Left ventricle myocardium inferior (tissue), 1 donor: ENCODE data around the gene PDE10A. TPM values are rescaled to one million over a fixed set of nuclear protein-coding genes. Genes with fewer than 3 reads are reported as not detected.

Experiments used
- DNase-seq: peaks from one replicate; pipeline ENCODE4 v3.0.0-alpha.2; 2020
- H3K27ac ChIP-seq: fragments of 200-600 bp; replicated peaks from 2 replicates; pipeline ENCODE4 v1.8.0; 2021
- H3K27me3 ChIP-seq: fragments of 200-600 bp; 2 replicates; pipeline ENCODE4 v1.8.0; 2021; ENCODE audit warnings: low read depth
- H3K36me3 ChIP-seq: fragments of 200-600 bp; 2 replicates; pipeline ENCODE4 v1.8.0; 2021
- H3K4me1 ChIP-seq: fragments of 200-600 bp; 2 replicates; pipeline ENCODE4 v1.8.0; 2021
- H3K4me3 ChIP-seq: fragments of 200-600 bp; 2 replicates; pipeline ENCODE4 v1.8.0; 2021; ENCODE audit warnings: mild to moderate bottlenecking, moderate library complexity
- H3K9me3 ChIP-seq: fragments of 200-600 bp; replicated peaks from 2 replicates; pipeline ENCODE4 v1.8.0; 2021
- CTCF ChIP-seq: fragments of 200-600 bp; IDR thresholded peaks from 2 replicates; pipeline ENCODE4 v1.8.0; 2021; ENCODE audit warnings: antibody characterized with exemption, mild to moderate bottlenecking, borderline replicate concordance
- intact Hi-C: fragments of 100-400 bp; cut with micrococcal nuclease; formaldehyde crosslinking; loops from one replicate; pipeline ENCODE4 v1.11.0; 2022
- total RNA-seq: library from RNA; stranded (reverse); fragmentation: NEBNext Ultra II Directional; extraction: Animal tissue kit (Norgen Biotek cat#: 25700); gene quantifications from one replicate; pipeline ENCODE4 v1.2.1, GENCODE V29; 2021
- donor health status: DM: no; HTN: yes; CAD: no; lungs with severe emphysema.

PDE10A gene
- total RNA-seq, 1 donor from 2014 or later: 12.2 TPM

- H3K36me3 ChIP-seq: no peaks in the 10 kb centered on the region
- H3K4me1 ChIP-seq: peaks cover 60% of the 10 kb centered on the region
- intact Hi-C loops: no loop called here
- no peak for TF ChIP-seq CTCF
- H3K27me3 ChIP-seq: no peaks in the 10 kb centered on the region
- no peak overlapping the region for H3K4me3 ChIP-seq
- H3K9me3 ChIP-seq: no peaks in the 10 kb centered on the region
- no peak overlapping the region for H3K27ac ChIP-seq
- DNase-seq: no peak
Measured at GRCh38 chr6:165657325-165657680, 5.7 kb downstream of the PDE10A start.

GRCh38 chr6:165656581-165657324 is 6.3 kb downstream of the PDE10A start:
- intact Hi-C loops: no loop called here
- TF ChIP-seq CTCF: no peak
- Histone ChIP-seq H3K4me3 (no peak overlapping the region), H3K4me1 (peaks cover 60% of the 10 kb centered on the region), H3K9me3 (no peaks in the 10 kb centered on the region), H3K36me3 (no peaks in the 10 kb centered on the region), H3K27me3 (no peaks in the 10 kb centered on the region), H3K27ac (no peak overlapping the region)
- no peak for DNase-seq

GRCh38 chr6:165655191-165655590 is 7.8 kb downstream of the PDE10A start:
- no peaks in the 10 kb centered on the region for H3K36me3 ChIP-seq
- peaks cover 45% of the 10 kb centered on the region for H3K4me1 ChIP-seq
- no peak overlapping the region for H3K27ac ChIP-seq
- no peaks in the 10 kb centered on the region for H3K9me3 ChIP-seq
- intact Hi-C loops: no loop called here
- no peak for DNase-seq
- H3K27me3 ChIP-seq: no peaks in the 10 kb centered on the region
- no peak overlapping the region for H3K4me3 ChIP-seq
- no peak for TF ChIP-seq CTCF

GRCh38 chr6:165654144-165654543 is 8.9 kb downstream of the PDE10A start:
- Histone ChIP-seq H3K9me3 (no peaks in the 10 kb centered on the region), H3K4me1 (peaks cover 45% of the 10 kb centered on the region), H3K4me3 (no peak overlapping the region), H3K27me3 (no peaks in the 10 kb centered on the region), H3K27ac (no peak overlapping the region), H3K36me3 (no peaks in the 10 kb centered on the region)
- intact Hi-C loops: no loop called here
- DNase-seq: no peak
- TF ChIP-seq CTCF: no peak

GRCh38 chr6:165653607-165654006 is 9.4 kb downstream of the PDE10A start:
- intact Hi-C loops: no loop called here
- H3K27me3 ChIP-seq: no peaks in the 10 kb centered on the region
- H3K36me3 ChIP-seq: no peaks in the 10 kb centered on the region
- TF ChIP-seq CTCF: no peak
- no peak overlapping the region for H3K4me3 ChIP-seq
- H3K9me3 ChIP-seq: no peaks in the 10 kb centered on the region
- DNase-seq: no peak
- no peak overlapping the region for H3K27ac ChIP-seq
- H3K4me1 ChIP-seq: peaks cover 49% of the 10 kb centered on the region
